Upper lobe of right lung (tissue), 1 donor: Measurements from ENCODE around the gene ZNF304. TPM values are rescaled to one million over a fixed set of nuclear protein-coding genes. Genes with fewer than 3 reads are reported as not detected.

Experiments used
- ATAC-seq: fragments of 200-7000 bp; cut with Tn5 transposase; one replicate; pipeline ENCODE4 v1.9.1; 2020; ENCODE audit warnings: mild to moderate bottlenecking, moderate library complexity
- DNase-seq: peaks from one replicate; pipeline ENCODE4 v3.0.0-alpha.2; 2020
- H3K27ac ChIP-seq: fragments of 200-600 bp; one replicate; pipeline ENCODE4 v1.8.0; 2022
- H3K27me3 ChIP-seq: fragments of 200-600 bp; one replicate; pipeline ENCODE4 v1.8.0; 2022; ENCODE audit warnings: mild to moderate bottlenecking
- H3K36me3 ChIP-seq: fragments of 200-600 bp; one replicate; pipeline ENCODE4 v1.8.0; 2022
- H3K4me1 ChIP-seq: fragments of 200-600 bp; one replicate; pipeline ENCODE4 v1.8.0; 2022
- H3K4me3 ChIP-seq: fragments of 200-600 bp; one replicate; pipeline ENCODE4 v1.8.0; 2022; ENCODE audit warnings: mild to moderate bottlenecking
- H3K9me3 ChIP-seq: fragments of 200-600 bp; one replicate; pipeline ENCODE4 v1.8.0; 2022
- intact Hi-C: fragments of 100-400 bp; cut with DNase I; formaldehyde crosslinking; loops from one replicate; pipeline ENCODE4 v1.11.0; 2022
- total RNA-seq: library from RNA; stranded (reverse); fragmentation: NEBNext Ultra II Directional; extraction: Animal tissue kit (Norgen Biotek cat#: 25700); gene quantifications from one replicate; pipeline ENCODE4 v1.2.1, GENCODE V29; 2021
- TF ChIP-seq, protein P1 (sequence below): fragments of 200-600 bp; IDR thresholded peaks from one replicate; pipeline ENCODE4 v1.8.0; 2022; ENCODE audit warnings: antibody characterized with exemption
- donor health status: DM: no; HTN: yes; CAD: no; lungs with severe emphysema.

ZNF304 gene
- total RNA-seq, 1 donor from 2014 or later: 9.3 TPM

DNA sequence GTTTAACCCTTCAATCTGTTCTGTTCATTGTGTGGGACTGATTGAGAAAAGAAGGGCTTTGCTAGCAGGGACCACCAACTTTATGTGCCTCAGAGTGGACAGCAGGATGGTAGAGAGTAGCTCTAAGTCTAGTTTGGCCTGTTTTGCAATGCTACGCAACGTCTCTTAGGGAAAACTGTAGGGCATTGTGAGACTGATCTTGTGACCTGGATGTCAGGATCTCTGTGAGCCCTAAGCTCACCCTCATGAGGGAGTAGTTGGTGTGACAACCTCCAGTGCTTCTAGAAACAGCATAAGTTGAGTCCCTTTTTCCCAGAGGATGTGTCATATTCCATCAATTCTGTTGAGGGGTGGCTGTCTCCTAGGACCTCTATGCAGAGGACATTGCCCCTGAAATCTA, 40.3 kb upstream of the ZNF304 start:
- ATAC-seq: no peak

GRCh38 chr19:57314146-57314545, 36.9 kb upstream of the ZNF304 start:
- TF ChIP-seq, protein P1, sequence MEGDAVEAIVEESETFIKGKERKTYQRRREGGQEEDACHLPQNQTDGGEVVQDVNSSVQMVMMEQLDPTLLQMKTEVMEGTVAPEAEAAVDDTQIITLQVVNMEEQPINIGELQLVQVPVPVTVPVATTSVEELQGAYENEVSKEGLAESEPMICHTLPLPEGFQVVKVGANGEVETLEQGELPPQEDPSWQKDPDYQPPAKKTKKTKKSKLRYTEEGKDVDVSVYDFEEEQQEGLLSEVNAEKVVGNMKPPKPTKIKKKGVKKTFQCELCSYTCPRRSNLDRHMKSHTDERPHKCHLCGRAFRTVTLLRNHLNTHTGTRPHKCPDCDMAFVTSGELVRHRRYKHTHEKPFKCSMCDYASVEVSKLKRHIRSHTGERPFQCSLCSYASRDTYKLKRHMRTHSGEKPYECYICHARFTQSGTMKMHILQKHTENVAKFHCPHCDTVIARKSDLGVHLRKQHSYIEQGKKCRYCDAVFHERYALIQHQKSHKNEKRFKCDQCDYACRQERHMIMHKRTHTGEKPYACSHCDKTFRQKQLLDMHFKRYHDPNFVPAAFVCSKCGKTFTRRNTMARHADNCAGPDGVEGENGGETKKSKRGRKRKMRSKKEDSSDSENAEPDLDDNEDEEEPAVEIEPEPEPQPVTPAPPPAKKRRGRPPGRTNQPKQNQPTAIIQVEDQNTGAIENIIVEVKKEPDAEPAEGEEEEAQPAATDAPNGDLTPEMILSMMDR: no peak
- no peaks in the 10 kb centered on the region for H3K4me1 ChIP-seq
- H3K27ac ChIP-seq: no peak overlapping the region
- H3K27me3 ChIP-seq: peaks cover 7% of the 10 kb centered on the region
- no peaks in the 10 kb centered on the region for H3K36me3 ChIP-seq
- intact Hi-C loops: no loop called here
- no peak overlapping the region for H3K4me3 ChIP-seq
- no peaks in the 10 kb centered on the region for H3K9me3 ChIP-seq
- DNase-seq (no peak), ATAC-seq (no peak)

More for the DNA sequence above, 40.3 kb upstream of the ZNF304 start:
- no peak overlapping the region for H3K27ac ChIP-seq
- no peaks in the 10 kb centered on the region for H3K36me3 ChIP-seq
- no peaks in the 10 kb centered on the region for H3K27me3 ChIP-seq
- intact Hi-C loops: no loop called here
- TF ChIP-seq, protein P1: no peak
- no peaks in the 10 kb centered on the region for H3K9me3 ChIP-seq
- H3K4me3 ChIP-seq: no peak overlapping the region
- H3K4me1 ChIP-seq: no peaks in the 10 kb centered on the region
- DNase-seq: no peak

DNA sequence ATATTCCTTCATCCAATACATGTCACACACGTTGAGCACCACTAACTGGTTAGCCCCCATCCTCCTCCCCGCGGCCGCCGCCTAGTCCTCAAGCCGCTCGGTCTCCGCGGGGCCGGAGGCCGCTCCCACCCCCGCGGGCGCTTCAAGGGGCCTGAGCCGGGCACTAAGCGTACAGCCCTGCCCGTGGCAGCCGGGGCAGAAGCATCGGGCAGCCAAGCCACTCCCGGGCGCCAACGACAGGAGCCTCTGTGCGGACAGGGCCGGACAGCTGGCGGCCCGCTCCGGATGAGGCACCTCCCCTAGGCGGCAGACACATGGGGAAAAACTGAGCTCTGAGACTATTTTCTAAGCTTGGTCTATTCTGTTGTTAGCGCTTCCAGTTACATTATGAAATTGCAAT, 33.6 kb upstream of the ZNF304 start:
- H3K4me1 ChIP-seq: peaks cover 8% of the 10 kb centered on the region
- DNase-seq (no peak), ATAC-seq (no peak)
- no peaks in the 10 kb centered on the region for H3K36me3 ChIP-seq
- H3K27me3 ChIP-seq: peaks cover 7% of the 10 kb centered on the region
- no peaks in the 10 kb centered on the region for H3K9me3 ChIP-seq
- TF ChIP-seq, protein P1: no peak
- intact Hi-C loops: no loop called here
- no peak overlapping the region for H3K4me3 ChIP-seq
- H3K27ac ChIP-seq: no peak overlapping the region

- intact Hi-C loops: no loop called here
- peaks cover 7% of the 10 kb centered on the region for H3K27me3 ChIP-seq
- peak overlapping the region; percentile 94 for H3K4me3 ChIP-seq
- no peak for ATAC-seq
- peaks cover 13% of the 10 kb centered on the region for H3K36me3 ChIP-seq
- H3K9me3 ChIP-seq: no peaks in the 10 kb centered on the region
- peak overlapping the region; percentile 88 for H3K27ac ChIP-seq
- H3K4me1 ChIP-seq: peaks cover 8% of the 10 kb centered on the region
- DNase-seq: no peak
- TF ChIP-seq, protein P1: no peak
Measured at GRCh38 chr19:57319869-57320179, 31.2 kb upstream of the ZNF304 start.

DNA sequence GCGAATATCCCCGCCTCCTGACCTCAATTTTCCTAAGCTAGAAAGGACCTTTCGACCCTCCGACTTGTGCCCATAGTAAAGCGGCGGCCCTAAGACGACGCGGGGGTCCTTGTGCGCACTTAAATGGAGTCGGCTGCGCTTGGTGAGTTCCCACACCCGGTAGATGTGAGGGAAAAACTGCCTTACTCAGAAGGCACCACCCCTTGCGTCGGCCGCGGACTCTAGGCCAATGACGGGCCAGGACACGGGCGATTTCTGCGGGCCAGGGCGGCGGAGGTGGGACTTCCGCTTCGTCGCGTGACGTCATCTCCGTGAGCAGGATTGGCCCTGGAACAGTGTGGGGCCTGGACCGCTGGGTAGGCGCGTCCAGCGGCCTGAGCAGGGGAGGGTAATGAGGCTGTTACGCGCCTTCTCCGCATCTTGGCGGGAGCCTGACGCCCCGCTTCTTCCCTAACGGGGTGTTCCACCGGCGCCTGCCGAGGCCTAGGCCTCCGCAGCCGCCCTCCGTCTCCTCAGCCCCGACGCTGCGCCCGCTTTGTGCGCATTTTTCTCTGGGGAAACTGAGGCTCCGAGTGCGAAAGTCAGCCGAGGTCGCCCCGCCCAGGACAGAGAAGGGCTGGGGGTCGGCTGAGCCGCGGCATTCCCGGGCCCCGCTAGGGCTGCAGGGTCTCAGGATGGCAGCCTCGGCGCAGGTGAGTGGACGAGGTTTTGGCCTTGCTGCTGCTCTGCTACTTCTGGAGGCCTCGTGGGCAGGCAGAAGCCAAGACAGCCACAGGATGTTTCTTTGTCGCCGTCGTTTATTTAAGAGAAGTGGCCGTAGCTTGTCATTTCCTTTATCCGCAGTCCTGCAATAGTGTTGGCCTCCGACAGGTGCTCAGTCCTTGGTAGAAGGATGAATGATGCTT, 30.6 kb upstream of the ZNF304 start, which contains the start of gene ZNF543:
TSS of gene ZNF543 (plus strand) at position 293 of the 905 bp plus-strand sequence. CDS start at position 675, 382 bp downstream.
- Histone ChIP-seq H3K9me3 (no peaks in the 10 kb centered on the region), H3K4me1 (peaks cover 8% of the 10 kb centered on the region), H3K4me3 (peak within 1 kb of the TSS; percentile 94), H3K36me3 (peaks cover 20% of the 10 kb centered on the region), H3K27ac (peak within 1 kb of the TSS; percentile 88), H3K27me3 (peaks cover 7% of the 10 kb centered on the region)
- intact Hi-C loops: no loop called here
- TF ChIP-seq, protein P1: no peak
- DNase-seq (peak; percentile 97), ATAC-seq (peak; percentile 99)
